Activated CD4-positive, alpha-beta memory T cell treated with anti-CD3 and anti-CD28 coated beads for 36 hours (primary cell): Measurements from ENCODE around the gene TNNC1. TPM values are rescaled to one million over a fixed set of nuclear protein-coding genes. Genes with fewer than 3 reads are reported as not detected.
A peak's percentile ranks its signal among the peaks of the same experiment; 100 is the strongest.

Source experiments
- CTCF ChIA-PET: fragments of 350-600 bp; sonication (Branson Sonifier 250); formaldehyde crosslinking; loops from one replicate; lab custom pipeline; 2021; ENCODE audit warnings: antibody characterized with exemption, inconsistent platforms; lab: Charles Lee
- POLR2A ChIA-PET: fragments of 350-600 bp; sonication (Branson Sonifier 250); formaldehyde crosslinking; loops from one replicate; lab custom pipeline; 2021; ENCODE audit warnings: antibody characterized with exemption; lab: Charles Lee
- DNase-seq: peaks from one replicate; pipeline ENCODE4 v3.0.0-alpha.2; 2020
- H3K27ac Mint-ChIP-seq: one replicate; pipeline ENCODE4 v1.8.0; 2021; ENCODE audit warnings: mixed read lengths
- H3K27me3 Mint-ChIP-seq: one replicate; pipeline ENCODE4 v1.8.0; 2021; ENCODE audit warnings: mixed read lengths
- H3K36me3 Mint-ChIP-seq: one replicate; pipeline ENCODE4 v1.8.0; 2021; ENCODE audit warnings: mixed read lengths
- H3K4me1 Mint-ChIP-seq: one replicate; pipeline ENCODE4 v1.8.0; 2021; ENCODE audit warnings: low read depth, mixed read lengths
- H3K4me3 Mint-ChIP-seq: one replicate; pipeline ENCODE4 v1.8.0; 2021; ENCODE audit warnings: mild to moderate bottlenecking, mixed read lengths
- H3K9me3 Mint-ChIP-seq: one replicate; pipeline ENCODE4 v1.8.0; 2021; ENCODE audit warnings: mixed read lengths
- intact Hi-C: fragments of 100-400 bp; cut with micrococcal nuclease; formaldehyde crosslinking; loops from one replicate; pipeline ENCODE4 v1.15.1; 2023
- total RNA-seq, 2 experiments: library from RNA; stranded (reverse); gene quantifications; one replicate each; pipeline ENCODE4 v1.2.3, GENCODE V29; 2021

TNNC1 gene
- total RNA-seq, 2 experiments from 2014 or later: 3.0 to 4.7 TPM

GRCh38 chr3:52480768-52481715 lies 27.2 kb upstream of the TNNC1 start:
- no peak overlapping the region for H3K27ac Mint-ChIP-seq
- H3K27me3 Mint-ChIP-seq: no peaks in the 10 kb centered on the region
- H3K4me3 Mint-ChIP-seq: no peak overlapping the region
- intact Hi-C loops: no loop called here
- POLR2A ChIA-PET: no interaction called here
- H3K36me3 Mint-ChIP-seq: peaks cover 34% of the 10 kb centered on the region
- CTCF ChIA-PET: interaction anchor here (1.4 to 1.9 kb wide), 2 partner anchors 17 to 24 kb away, joined by 4 read pairs; no protein-coding TSS in a partner anchor
- no peaks in the 10 kb centered on the region for H3K4me1 Mint-ChIP-seq
- DNase-seq: no peak
- no peaks in the 10 kb centered on the region for H3K9me3 Mint-ChIP-seq

- Mint-ChIP-seq H3K9me3 (no peaks in the 10 kb centered on the region), H3K4me1 (no peaks in the 10 kb centered on the region), H3K27me3 (no peaks in the 10 kb centered on the region), H3K27ac (no peak overlapping the region), H3K4me3 (no peak overlapping the region), H3K36me3 (peaks cover 28% of the 10 kb centered on the region)
- DNase-seq: no peak
- intact Hi-C loops: no loop called here
- ChIA-PET CTCF (no interaction called here), POLR2A (no interaction called here)
Measured at GRCh38 chr3:52479877-52480575, 26.2 kb upstream of the TNNC1 start.

GRCh38 chr3:52479037-52479876 lies 25.4 kb upstream of the TNNC1 start:
- no peak overlapping the region for H3K27ac Mint-ChIP-seq

GRCh38 chr3:52477796-52478095 lies 23.9 kb upstream of the TNNC1 start:
- Mint-ChIP-seq H3K27me3 (no peaks in the 10 kb centered on the region), H3K4me1 (no peaks in the 10 kb centered on the region), H3K9me3 (no peaks in the 10 kb centered on the region), H3K27ac (no peak overlapping the region), H3K36me3 (peaks cover 38% of the 10 kb centered on the region), H3K4me3 (no peak overlapping the region)
- no peak for DNase-seq
- POLR2A ChIA-PET: no interaction called here
- CTCF ChIA-PET: no interaction called here
- intact Hi-C loops: no loop called here

More at GRCh38 chr3:52479037-52479876, 25.4 kb upstream of the TNNC1 start:
- no peaks in the 10 kb centered on the region for H3K9me3 Mint-ChIP-seq
- no peaks in the 10 kb centered on the region for H3K27me3 Mint-ChIP-seq
- H3K4me3 Mint-ChIP-seq: no peak overlapping the region
- intact Hi-C loops: no loop called here
- POLR2A ChIA-PET: no interaction called here
- CTCF ChIA-PET: no interaction called here
- no peak for DNase-seq
- no peaks in the 10 kb centered on the region for H3K4me1 Mint-ChIP-seq
- H3K36me3 Mint-ChIP-seq: peaks cover 28% of the 10 kb centered on the region

- no peaks in the 10 kb centered on the region for H3K9me3 Mint-ChIP-seq
- no peak for DNase-seq
- peaks cover 40% of the 10 kb centered on the region for H3K36me3 Mint-ChIP-seq
- H3K4me3 Mint-ChIP-seq: no peak overlapping the region
- ChIA-PET CTCF (no interaction called here), POLR2A (interaction anchor here (0.7 kb wide), 1 partner anchor 356 kb away, joined by 3 read pairs; no protein-coding TSS in a partner anchor)
- no peaks in the 10 kb centered on the region for H3K4me1 Mint-ChIP-seq
- intact Hi-C loops: no loop called here
- H3K27ac Mint-ChIP-seq: no peak overlapping the region
- no peaks in the 10 kb centered on the region for H3K27me3 Mint-ChIP-seq
Measured at GRCh38 chr3:52477076-52477795, 23.4 kb upstream of the TNNC1 start.

GRCh38 chr3:52473026-52473425 lies 19.2 kb upstream of the TNNC1 start:
- Mint-ChIP-seq H3K4me3 (no peak overlapping the region), H3K27ac (no peak overlapping the region), H3K36me3 (peaks cover 25% of the 10 kb centered on the region), H3K9me3 (no peaks in the 10 kb centered on the region), H3K4me1 (no peaks in the 10 kb centered on the region), H3K27me3 (no peaks in the 10 kb centered on the region)
- POLR2A ChIA-PET: no interaction called here
- CTCF ChIA-PET: interaction anchor here (1.4 kb wide), 1 partner anchor 29 kb away, joined by 3 read pairs; no protein-coding TSS in a partner anchor
- no peak for DNase-seq
- intact Hi-C loops: no loop called here

- H3K27ac Mint-ChIP-seq: no peak overlapping the region
- H3K36me3 Mint-ChIP-seq: peaks cover 23% of the 10 kb centered on the region
- no peak overlapping the region for H3K4me3 Mint-ChIP-seq
- no peaks in the 10 kb centered on the region for H3K27me3 Mint-ChIP-seq
- no peak for DNase-seq
- H3K9me3 Mint-ChIP-seq: no peaks in the 10 kb centered on the region
- ChIA-PET POLR2A (no interaction called here), CTCF (interaction anchor here (1.4 kb wide), 1 partner anchor 28 kb away, joined by 3 read pairs; no protein-coding TSS in a partner anchor)
- intact Hi-C loops: no loop called here
- H3K4me1 Mint-ChIP-seq: no peaks in the 10 kb centered on the region
Measured at GRCh38 chr3:52472239-52473000, 18.6 kb upstream of the TNNC1 start.

- Mint-ChIP-seq H3K27ac (no peak overlapping the region), H3K4me1 (no peaks in the 10 kb centered on the region), H3K36me3 (peaks cover 20% of the 10 kb centered on the region), H3K27me3 (no peaks in the 10 kb centered on the region), H3K9me3 (no peaks in the 10 kb centered on the region), H3K4me3 (no peak overlapping the region)
- CTCF ChIA-PET: interaction anchor here (1.2 to 1.4 kb wide), 2 partner anchors 25 to 27 kb away, joined by 3 read pairs; no protein-coding TSS in a partner anchor
- POLR2A ChIA-PET: no interaction called here
- peak; percentile 51 for DNase-seq
- intact Hi-C loops: no loop called here
Measured at GRCh38 chr3:52471371-52472238, 17.8 kb upstream of the TNNC1 start.

GRCh38 chr3:52470920-52471319 lies 17.1 kb upstream of the TNNC1 start:
- H3K4me3 Mint-ChIP-seq: no peak overlapping the region
- intact Hi-C loops: no loop called here
- H3K9me3 Mint-ChIP-seq: no peaks in the 10 kb centered on the region
- no peak for DNase-seq
- H3K36me3 Mint-ChIP-seq: peaks cover 20% of the 10 kb centered on the region
- H3K4me1 Mint-ChIP-seq: no peaks in the 10 kb centered on the region
- no peaks in the 10 kb centered on the region for H3K27me3 Mint-ChIP-seq
- ChIA-PET POLR2A (no interaction called here), CTCF (interaction anchor here (1.2 kb wide), 1 partner anchor 25 kb away, joined by 3 read pairs; no protein-coding TSS in a partner anchor)
- H3K27ac Mint-ChIP-seq: no peak overlapping the region

GRCh38 chr3:52469001-52469400 lies 15.2 kb upstream of the TNNC1 start:
- Mint-ChIP-seq H3K27ac (no peak overlapping the region), H3K36me3 (peaks cover 21% of the 10 kb centered on the region), H3K9me3 (no peaks in the 10 kb centered on the region), H3K4me1 (no peaks in the 10 kb centered on the region), H3K27me3 (no peaks in the 10 kb centered on the region), H3K4me3 (no peak overlapping the region)
- no peak for DNase-seq
- CTCF ChIA-PET: interaction anchor here (0.8 kb wide), 1 partner anchor 29 kb away, joined by 3 read pairs; no protein-coding TSS in a partner anchor
- POLR2A ChIA-PET: no interaction called here
- intact Hi-C loops: no loop called here
